C4-2B (cell line): Measurements from ENCODE around the gene GALK1.

Experiments
- H3K27ac ChIP-seq: fragments of 450-650 bp; 2 replicates; pipeline ENCODE4 v1.5.1; 2017
- ZFX ChIP-seq: fragments of 450-650 bp; IDR thresholded peaks from 2 replicates; pipeline ENCODE4 v1.6.1; 2017
- TF ChIP-seq, protein P1 (sequence below): fragments of 450-650 bp; conservative IDR thresholded peaks from 2 replicates; pipeline ENCODE4 v1.5.1; 2017; ENCODE audit warnings: mild to moderate bottlenecking

The GALK1 gene

GRCh38 chr17:75712446-75712845, 52.5 kb downstream of the GALK1 start:
- no peak overlapping the region for H3K27ac ChIP-seq
- no peak for TF ChIP-seq ZFX
- TF ChIP-seq, protein P1, sequence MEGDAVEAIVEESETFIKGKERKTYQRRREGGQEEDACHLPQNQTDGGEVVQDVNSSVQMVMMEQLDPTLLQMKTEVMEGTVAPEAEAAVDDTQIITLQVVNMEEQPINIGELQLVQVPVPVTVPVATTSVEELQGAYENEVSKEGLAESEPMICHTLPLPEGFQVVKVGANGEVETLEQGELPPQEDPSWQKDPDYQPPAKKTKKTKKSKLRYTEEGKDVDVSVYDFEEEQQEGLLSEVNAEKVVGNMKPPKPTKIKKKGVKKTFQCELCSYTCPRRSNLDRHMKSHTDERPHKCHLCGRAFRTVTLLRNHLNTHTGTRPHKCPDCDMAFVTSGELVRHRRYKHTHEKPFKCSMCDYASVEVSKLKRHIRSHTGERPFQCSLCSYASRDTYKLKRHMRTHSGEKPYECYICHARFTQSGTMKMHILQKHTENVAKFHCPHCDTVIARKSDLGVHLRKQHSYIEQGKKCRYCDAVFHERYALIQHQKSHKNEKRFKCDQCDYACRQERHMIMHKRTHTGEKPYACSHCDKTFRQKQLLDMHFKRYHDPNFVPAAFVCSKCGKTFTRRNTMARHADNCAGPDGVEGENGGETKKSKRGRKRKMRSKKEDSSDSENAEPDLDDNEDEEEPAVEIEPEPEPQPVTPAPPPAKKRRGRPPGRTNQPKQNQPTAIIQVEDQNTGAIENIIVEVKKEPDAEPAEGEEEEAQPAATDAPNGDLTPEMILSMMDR: no peak
